ENCODE data around the gene C11orf24.
A peak's percentile ranks its signal among the peaks of the same experiment; 100 is the strongest.
"Not testable (repeated sequence)": the region's sequence is repeated elsewhere in the genome, so short reads cannot be mapped to it uniquely, and the experiment has no call there.

The C11orf24 gene

GRCh38 chr11:68306636-68307035, 34.9 kb upstream of the C11orf24 start:
- no peak for TF ChIP-seq POLR2A (IDR thresholded peaks at IDR 0.05; ENCODE audit: low read depth, low read length)
- FAIRE-seq (no peak), DNase-seq (ENCODE audit: insufficient read length, low spot score) (no peak)

- FAIRE-seq (no peak), DNase-seq (ENCODE audit: insufficient read length, low spot score) (no peak)
- TF ChIP-seq POLR2A (IDR thresholded peaks at IDR 0.05; ENCODE audit: low read depth, low read length): no peak
These were observed 32.4 kb upstream of the C11orf24 start for GRCh38 chr11:68303982-68304780.

GRCh38 chr11:68303083-68303482, 31.3 kb upstream of the C11orf24 start:
- no peak for TF ChIP-seq POLR2A (IDR thresholded peaks at IDR 0.05; ENCODE audit: low read depth, low read length)
- DNase-seq (ENCODE audit: insufficient read length, low spot score): no peak
- no peak for FAIRE-seq

- FAIRE-seq (no peak), DNase-seq (ENCODE audit: insufficient read length, low spot score) (peak; percentile 72)
- no peak for TF ChIP-seq POLR2A (IDR thresholded peaks at IDR 0.05; ENCODE audit: low read depth, low read length)
These were observed 30.9 kb upstream of the C11orf24 start for GRCh38 chr11:68302670-68303069.

GRCh38 chr11:68302256-68302655, 30.5 kb upstream of the C11orf24 start:
- no peak for FAIRE-seq
- no peak for TF ChIP-seq POLR2A (IDR thresholded peaks at IDR 0.05; ENCODE audit: low read depth, low read length)
- DNase-seq (ENCODE audit: insufficient read length, low spot score): no peak

GRCh38 chr11:68300076-68300830, 28.5 kb upstream of the C11orf24 start:
- no peak for TF ChIP-seq POLR2A (IDR thresholded peaks at IDR 0.05; ENCODE audit: low read depth, low read length)
- DNase-seq (ENCODE audit: insufficient read length, low spot score): no peak
- FAIRE-seq: no peak

- not testable (repeated sequence) for FAIRE-seq
These were observed 27.7 kb upstream of the C11orf24 start for GRCh38 chr11:68299517-68299879.

GRCh38 chr11:68298659-68299516, 27.1 kb upstream of the C11orf24 start:
- no peak for FAIRE-seq
- DNase-seq (ENCODE audit: insufficient read length, low spot score): no peak
- no peak for TF ChIP-seq POLR2A (IDR thresholded peaks at IDR 0.05; ENCODE audit: low read depth, low read length)

More at GRCh38 chr11:68299517-68299879, 27.7 kb upstream of the C11orf24 start:
- not testable (repeated sequence) for DNase-seq (ENCODE audit: insufficient read length, low spot score)

- FAIRE-seq: no peak
These were observed 26.3 kb upstream of the C11orf24 start for GRCh38 chr11:68297812-68298658.

GRCh38 chr11:68297494-68297811, 25.7 kb upstream of the C11orf24 start:
- DNase-seq (ENCODE audit: insufficient read length, low spot score): no peak
- TF ChIP-seq POLR2A (IDR thresholded peaks at IDR 0.05; ENCODE audit: low read depth, low read length): no peak
- no peak for FAIRE-seq

More at GRCh38 chr11:68297812-68298658, 26.3 kb upstream of the C11orf24 start:
- no peak for TF ChIP-seq POLR2A (IDR thresholded peaks at IDR 0.05; ENCODE audit: low read depth, low read length)
- peak; percentile 85 for DNase-seq (ENCODE audit: insufficient read length, low spot score)

- DNase-seq (ENCODE audit: insufficient read length, low spot score): no peak
- TF ChIP-seq POLR2A (IDR thresholded peaks at IDR 0.05; ENCODE audit: low read depth, low read length): no peak
- FAIRE-seq: no peak
These were observed 25.2 kb upstream of the C11orf24 start for GRCh38 chr11:68297052-68297378.

- no peak for DNase-seq (ENCODE audit: insufficient read length, low spot score)
- no peak for FAIRE-seq
- TF ChIP-seq POLR2A (IDR thresholded peaks at IDR 0.05; ENCODE audit: low read depth, low read length): no peak
These were observed 24.7 kb upstream of the C11orf24 start for GRCh38 chr11:68296344-68297051.

GRCh38 chr11:68295940-68296339, 24.2 kb upstream of the C11orf24 start:
- no peak for TF ChIP-seq POLR2A (IDR thresholded peaks at IDR 0.05; ENCODE audit: low read depth, low read length)
- no peak for FAIRE-seq

More at GRCh38 chr11:68295940-68296339, 24.2 kb upstream of the C11orf24 start:
- no peak for DNase-seq (ENCODE audit: insufficient read length, low spot score)

All from H54 (cell line).